GM10847 (cell line): Measurements from ENCODE around the gene ENTPD3.
A peak's percentile ranks its signal among the peaks of the same experiment; 100 is the strongest.

ENCODE experiments used
- POLR2A ChIP-seq: IDR thresholded peaks from 2 replicates; pipeline ENCODE4 v1.6.1; 2011; ENCODE audit not compliant: insufficient read length; ENCODE audit errors: extremely low read depth

Gene ENTPD3

GRCh38 chr3:40451551-40451950 is 64.6 kb downstream of the ENTPD3 start:
- no peak for TF ChIP-seq POLR2A

GRCh38 chr3:40452057-40452456 is 65.1 kb downstream of the ENTPD3 start:
- no peak for TF ChIP-seq POLR2A

DNA sequence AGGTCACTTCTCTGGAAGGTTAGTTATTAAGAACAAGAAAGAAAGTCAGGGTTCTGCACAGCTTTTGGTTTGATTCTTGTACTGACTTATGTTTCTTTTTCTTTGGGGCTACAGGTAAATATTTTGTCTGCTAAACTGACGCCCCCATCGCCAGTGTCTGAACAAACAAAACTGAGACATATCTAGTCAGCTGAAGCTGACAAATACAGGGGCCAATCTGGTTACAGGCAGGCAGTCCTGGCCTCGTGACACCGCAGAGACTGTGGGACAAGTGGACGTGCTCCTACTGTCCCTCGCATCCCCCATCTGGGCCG is 65.5 kb downstream of the ENTPD3 start:
- TF ChIP-seq POLR2A = no peak

DNA sequence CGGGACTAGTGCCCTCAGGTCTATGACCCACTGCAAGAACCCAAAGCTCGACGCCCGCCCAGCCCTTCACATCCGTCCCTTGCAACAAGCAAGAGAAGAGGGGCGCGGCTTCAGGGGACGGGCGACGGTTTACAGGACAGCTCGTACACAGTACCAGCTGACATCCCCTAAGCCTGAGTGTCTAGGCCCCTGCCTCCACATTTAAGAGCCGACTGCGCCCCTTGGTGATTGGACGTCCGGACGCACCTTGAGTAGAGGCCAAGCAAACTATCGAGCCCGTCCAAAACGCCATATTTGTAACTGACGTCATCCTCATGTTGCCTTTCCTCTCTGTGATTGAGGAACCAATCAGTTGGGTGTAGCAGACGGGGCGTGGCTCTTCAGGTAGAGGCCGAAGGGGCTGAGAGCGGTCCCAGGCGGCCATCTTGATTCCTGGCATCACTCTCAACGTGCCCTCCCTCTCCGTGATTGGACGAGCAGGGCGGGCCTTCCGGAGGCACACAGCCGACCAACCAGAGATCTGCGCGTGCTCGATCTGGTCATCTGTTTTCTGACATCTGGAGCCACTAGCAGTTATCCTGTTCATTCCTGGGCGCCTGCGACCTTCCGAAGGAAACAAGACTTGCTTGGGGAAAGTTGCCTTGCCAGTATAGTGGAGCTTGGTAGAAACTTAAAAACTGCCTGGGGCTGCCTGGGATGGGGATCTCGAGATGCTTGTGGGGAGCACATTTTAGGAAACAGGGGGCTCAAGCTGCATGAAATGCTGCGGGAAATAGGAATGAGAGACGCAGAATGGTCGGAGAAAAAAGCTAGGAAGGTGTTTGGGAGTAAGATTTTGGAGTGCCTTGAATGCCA is 66.1 kb downstream of the ENTPD3 start:
- TF ChIP-seq POLR2A = peak; percentile 60

- no peak for TF ChIP-seq POLR2A
These were observed 66.9 kb downstream of the ENTPD3 start for GRCh38 chr3:40453933-40454332.

DNA sequence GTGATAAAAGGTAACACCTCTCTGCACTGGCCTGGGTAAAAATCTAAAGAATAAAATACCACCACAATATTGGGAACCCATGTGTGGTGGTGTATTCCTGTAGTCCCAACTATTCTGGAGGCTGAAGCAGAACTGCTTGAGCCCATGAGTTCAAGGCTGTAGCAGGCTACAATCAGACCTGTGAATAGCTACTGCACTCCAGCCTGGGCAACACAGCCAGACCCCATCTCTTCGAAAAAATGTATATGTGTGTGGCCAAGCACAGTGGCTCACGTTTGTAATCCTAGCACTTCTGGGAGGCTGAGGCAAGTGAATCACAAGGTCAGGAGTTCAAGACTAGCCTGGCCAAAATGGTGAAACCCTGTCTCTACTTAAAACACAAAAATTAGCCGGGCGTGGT is 68.3 kb downstream of the ENTPD3 start:
- no peak for TF ChIP-seq POLR2A

- no peak for TF ChIP-seq POLR2A
These were observed 69.4 kb downstream of the ENTPD3 start for GRCh38 chr3:40456279-40456939.

GRCh38 chr3:40456940-40457823 is 70.2 kb downstream of the ENTPD3 start, which contains the start of gene RPL14:
Gene RPL14 (plus strand): TSS chr3:40457339. CDS start chr3:40457472, 133 bp downstream.
- no peak for TF ChIP-seq POLR2A

- no peak for TF ChIP-seq POLR2A
These were observed 71.5 kb downstream of the ENTPD3 start for GRCh38 chr3:40458473-40458872.

GRCh38 chr3:40461161-40461560 is 74.2 kb downstream of the ENTPD3 start:
- no peak for TF ChIP-seq POLR2A

- TF ChIP-seq POLR2A = no peak
These were observed 76.6 kb downstream of the ENTPD3 start for GRCh38 chr3:40463579-40463978.

GRCh38 chr3:40464339-40465110 is 77.5 kb downstream of the ENTPD3 start:
- no peak for TF ChIP-seq POLR2A

GRCh38 chr3:40465111-40465407 is 78.1 kb downstream of the ENTPD3 start:
- no peak for TF ChIP-seq POLR2A

GRCh38 chr3:40465456-40465855 is 78.5 kb downstream of the ENTPD3 start:
- TF ChIP-seq POLR2A = no peak

DNA sequence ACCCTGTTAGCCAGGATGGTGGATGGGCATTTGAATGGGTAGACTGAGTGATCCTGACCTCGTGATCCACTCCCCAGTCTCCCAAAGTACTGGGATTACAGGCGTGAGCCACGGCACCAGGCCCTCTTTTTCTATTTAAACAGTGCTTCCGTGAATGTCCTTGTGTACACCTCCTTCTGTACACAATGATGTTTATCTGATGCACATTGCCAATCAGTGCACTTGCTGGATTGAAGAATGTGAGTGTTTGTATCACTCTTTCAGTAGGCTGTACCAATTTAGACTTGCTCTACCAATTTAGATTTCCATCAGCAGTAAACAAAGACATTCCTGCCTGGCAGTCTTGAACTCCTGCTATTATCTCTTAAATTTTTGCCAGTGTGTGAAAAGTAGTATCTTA is 81.0 kb downstream of the ENTPD3 start:
- TF ChIP-seq POLR2A = no peak
